Activated T-cell treated with anti-CD3 and anti-CD28 coated beads for 24 hours (primary cell): ENCODE results near the gene ACADSB.
A peak's percentile ranks its signal among the peaks of the same experiment; 100 is the strongest.

ENCODE experiments used
- DNase-seq: peaks from one replicate; pipeline ENCODE4 v3.0.0-alpha.2; 2020; ENCODE audit warnings: low read depth

ACADSB gene

DNA sequence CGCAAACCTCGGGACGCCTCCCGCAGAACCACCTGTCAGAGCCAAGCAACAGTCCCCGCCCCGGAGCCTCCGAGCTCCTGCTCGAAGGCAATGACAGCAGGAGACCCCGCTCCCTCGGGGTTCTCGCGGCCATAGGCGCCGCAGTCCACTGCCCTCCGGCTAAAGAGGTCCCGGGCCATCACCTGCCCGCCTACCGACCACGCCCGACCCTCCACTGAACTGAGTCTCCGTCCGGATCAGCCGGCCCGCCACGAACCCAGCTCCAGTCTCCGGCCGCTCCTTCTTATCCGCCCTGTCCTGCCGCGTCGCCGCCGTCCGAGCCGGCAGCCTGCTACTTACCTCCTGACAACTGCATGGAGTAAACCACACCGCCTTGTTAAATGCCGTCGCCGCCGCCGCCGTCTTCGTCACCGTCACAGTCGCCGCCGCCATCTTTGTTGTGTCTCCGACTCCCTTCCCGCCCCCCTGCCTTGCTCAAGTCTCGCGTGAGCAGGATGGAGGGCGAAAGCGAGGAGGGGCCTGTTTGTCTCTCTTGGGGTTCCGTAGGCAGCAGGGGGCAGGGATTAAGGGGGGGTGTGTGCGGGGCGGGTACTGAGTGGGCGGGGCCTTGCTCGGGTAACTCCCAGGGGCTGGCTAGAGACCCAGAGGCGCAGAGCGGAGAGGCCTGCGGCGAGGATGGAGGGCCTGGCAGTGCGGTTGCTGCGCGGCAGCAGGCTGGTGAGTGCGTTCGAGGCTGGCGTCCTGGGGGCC lies at the start of gene ACADSB, which contains the start of gene IKZF5:
TSS of gene ACADSB (plus strand) at position 652 of the 750 bp plus-strand sequence. CDS start at position 676, 24 bp downstream.
TSS of gene IKZF5 (minus strand) at position 441 of the 750 bp plus-strand sequence. CDS start 10,170 bp downstream, outside the sequence.
- DNase-seq, result peak; percentile 93

DNA sequence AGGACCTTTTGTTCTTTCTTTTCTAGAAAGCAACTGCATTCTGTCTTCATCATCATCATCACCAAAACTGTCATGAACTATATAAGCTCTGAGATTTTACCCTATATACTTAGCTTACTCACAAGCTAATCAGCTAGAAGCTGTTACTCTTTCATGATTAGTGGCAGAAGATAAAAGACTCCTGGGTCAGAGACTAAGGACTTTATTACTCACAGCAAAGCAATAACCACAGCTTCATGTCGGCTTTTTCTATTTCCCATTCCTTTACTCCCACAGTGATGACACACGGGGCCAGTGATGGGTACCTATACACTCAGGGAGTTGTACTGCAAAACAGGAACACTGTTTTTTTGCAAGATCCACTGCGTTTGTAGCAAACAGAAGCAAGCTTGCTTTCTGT lies 46.4 kb upstream of the ACADSB start:
- no peak for DNase-seq

- no peak for DNase-seq
Observed at GRCh38 chr10:122966879-122967278, 41.9 kb upstream of the ACADSB start.

- no peak for DNase-seq
Observed at GRCh38 chr10:122968698-122969097, 40.1 kb upstream of the ACADSB start.

DNA sequence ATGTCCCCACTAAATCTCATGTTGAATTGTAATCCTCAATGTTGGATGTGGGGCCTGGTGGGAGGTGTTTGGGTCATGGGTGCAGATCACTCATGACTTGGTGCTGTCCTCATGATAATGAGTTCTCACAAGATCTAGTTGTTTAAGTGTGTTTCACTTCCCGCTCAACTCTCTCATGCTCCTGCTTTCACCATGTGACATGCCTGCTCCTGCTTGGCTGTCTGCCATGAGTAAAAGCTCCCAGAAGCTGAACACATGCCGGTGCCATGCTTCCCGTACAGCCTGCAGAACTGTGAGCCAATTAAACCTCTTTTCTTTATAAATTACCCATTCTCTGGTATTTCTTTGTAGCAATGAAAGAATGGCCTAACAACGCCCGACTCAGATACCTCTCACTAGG lies 34.8 kb upstream of the ACADSB start:
- DNase-seq, result no peak

- no peak for DNase-seq
Observed at GRCh38 chr10:122974543-122975064, 34.2 kb upstream of the ACADSB start.

GRCh38 chr10:122980209-122981065 lies 28.4 kb upstream of the ACADSB start, which contains the start of gene PSTK:
Gene PSTK (plus strand): TSS chr10:122980401. CDS start chr10:122980480, 79 bp downstream.
- DNase-seq, result peak; percentile 84

GRCh38 chr10:122981066-122981464 lies 27.7 kb upstream of the ACADSB start:
- no peak for DNase-seq

DNA sequence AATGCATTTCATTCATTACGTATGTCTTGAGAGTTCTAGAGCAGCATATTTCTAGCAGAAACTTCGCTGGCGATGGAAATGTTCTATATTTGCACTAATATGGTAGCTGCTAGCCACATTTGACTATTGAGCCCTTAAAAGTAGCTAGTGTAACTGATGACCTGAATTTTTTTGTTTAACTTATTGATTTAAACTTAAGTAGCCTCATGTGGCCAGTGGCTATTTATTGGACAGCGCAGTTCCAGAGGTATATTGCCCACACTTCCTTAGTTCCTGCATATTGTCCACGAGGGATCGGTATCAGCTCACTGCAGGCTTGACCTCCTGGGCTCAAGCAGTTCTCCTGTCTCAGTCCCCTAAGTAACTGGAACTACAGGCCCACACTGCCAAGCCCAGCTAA lies 24.9 kb upstream of the ACADSB start:
- DNase-seq, result no peak

- no peak for DNase-seq
Observed at GRCh38 chr10:122984708-122985107, 24.1 kb upstream of the ACADSB start.

- DNase-seq, result no peak
Observed at GRCh38 chr10:122986335-122986734, 22.5 kb upstream of the ACADSB start.

DNA sequence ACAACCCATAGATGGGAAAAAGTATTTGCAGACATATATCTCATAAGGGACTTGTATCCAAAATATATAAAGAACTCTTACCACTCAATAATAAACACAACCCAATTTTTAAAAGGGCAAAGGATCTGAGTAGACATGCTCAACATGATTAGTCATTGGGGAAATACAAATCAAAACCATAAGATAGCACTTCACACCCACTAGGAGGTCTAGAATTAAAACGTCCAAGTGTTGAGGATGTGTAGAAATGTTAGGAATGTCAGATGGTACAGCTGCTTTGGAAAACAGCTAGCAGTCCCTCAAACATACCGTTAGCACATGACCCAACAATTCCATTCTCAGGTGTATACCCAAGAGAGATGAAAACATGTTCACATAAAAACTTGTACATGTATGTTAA lies 20.3 kb upstream of the ACADSB start:
- DNase-seq, result no peak

- no peak for DNase-seq
Observed at GRCh38 chr10:122990278-122990677, 18.5 kb upstream of the ACADSB start.

- DNase-seq, result no peak
Observed at GRCh38 chr10:122992031-122992585, 16.7 kb upstream of the ACADSB start.

DNA sequence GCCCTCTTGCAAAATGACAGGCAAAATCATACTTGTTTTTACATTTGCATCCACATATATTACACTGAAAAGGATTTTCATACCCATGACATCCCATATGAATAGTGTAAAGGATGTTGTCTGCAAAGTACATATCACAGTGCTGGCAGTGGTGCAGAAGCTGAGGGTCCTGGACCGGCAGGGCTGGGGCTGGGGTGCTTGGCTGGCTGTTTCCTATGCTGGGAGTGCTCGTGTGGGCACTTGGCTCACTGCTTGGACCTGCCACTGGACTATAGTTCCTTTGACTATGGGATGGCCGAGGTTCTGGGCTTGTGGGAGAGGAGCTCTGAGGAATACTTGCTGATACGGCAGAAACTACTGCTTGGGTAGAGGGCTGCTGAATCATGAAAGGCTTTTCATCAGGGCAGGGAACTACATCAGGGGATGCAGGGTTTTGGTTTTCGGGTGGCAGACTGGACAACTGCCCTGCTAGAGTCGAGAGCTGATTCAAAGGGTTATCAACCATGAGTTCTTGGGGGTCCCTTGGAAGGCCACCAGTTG lies 14.9 kb upstream of the ACADSB start:
- DNase-seq, result no peak

DNA sequence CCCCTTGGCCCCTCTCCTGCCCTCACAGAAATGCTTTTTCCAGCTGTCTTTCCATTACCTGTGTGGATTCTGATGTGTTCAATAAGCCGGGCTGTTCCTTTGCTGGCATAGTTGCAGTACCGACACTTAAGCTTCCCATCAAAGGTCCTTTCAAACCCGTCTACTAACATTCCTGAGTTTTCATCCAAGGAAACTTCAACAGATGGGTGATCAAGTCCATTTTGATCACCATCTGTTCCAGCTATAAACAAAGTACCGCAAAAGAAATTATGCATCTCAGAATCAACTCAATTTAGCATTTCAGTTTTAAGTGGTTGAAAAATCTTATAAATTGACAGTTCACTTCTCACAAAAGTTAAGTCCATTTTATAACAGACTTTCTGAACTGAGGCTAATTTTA lies 12.9 kb upstream of the ACADSB start:
- no peak for DNase-seq

DNA sequence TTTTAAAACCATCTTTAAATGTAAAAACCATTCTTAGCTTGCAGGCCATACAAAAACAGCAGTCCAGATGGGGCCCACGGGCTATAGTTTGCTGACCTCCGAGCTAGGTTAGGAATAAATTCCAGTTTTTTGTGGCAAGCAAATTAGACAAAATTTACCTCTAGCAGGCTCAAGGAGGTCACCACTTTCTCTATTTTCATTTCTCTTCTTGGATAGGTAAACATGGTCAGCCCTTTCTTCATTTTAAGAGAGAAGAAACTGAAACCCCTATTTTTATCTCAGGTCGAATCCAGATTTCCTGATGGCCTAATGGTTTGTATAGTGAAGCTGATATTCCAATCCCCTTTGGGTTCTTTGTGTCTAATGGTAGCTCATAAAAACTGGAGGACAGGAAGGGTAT lies 10.9 kb upstream of the ACADSB start:
- DNase-seq, result no peak

DNA sequence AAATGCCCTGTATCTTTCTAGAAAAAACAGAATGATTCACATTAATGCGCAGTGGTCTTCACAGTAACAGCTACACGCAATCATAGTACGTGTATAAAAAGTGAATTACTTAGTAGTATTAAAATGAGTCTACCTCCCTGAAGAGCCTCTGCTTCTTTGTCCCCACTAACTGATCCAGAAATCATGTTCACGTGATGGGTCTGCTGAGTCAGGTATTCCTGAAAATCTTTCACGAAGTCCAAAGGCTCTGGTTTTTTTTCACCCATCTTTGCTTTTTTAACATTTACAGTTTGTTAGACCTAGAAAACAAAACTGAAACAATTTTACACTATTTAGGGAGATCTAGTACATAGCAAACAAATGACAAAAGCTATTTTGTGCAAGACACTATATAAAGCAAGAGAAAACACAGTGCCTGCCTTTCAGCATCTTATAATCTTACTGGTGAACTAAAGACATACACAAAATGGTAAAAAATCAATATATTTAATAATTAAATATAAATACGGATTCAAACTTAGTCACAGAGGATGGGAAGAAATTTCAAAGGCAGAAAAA lies 10.4 kb upstream of the ACADSB start:
- DNase-seq, result no peak

DNA sequence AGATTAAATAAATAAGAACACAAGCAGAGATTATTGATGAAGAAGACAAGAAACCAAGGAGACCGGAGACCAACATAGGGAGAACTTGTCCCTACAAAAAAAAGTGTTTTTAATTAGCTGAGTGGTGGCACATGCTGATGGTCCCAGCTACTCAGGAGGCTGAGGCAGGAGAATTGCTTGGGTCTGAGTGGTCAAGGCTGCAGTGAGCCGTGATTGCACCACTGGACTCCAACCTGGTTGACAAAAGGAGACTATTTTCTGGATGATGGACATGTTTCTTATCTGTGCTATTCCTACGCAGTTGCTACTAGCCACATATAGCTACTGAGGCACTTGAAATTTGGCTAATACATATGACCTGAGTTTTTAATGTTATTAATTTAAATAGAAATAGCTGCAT lies 9.9 kb upstream of the ACADSB start:
- DNase-seq, result no peak

GRCh38 chr10:122999347-122999746 lies 9.5 kb upstream of the ACADSB start:
- no peak for DNase-seq

DNA sequence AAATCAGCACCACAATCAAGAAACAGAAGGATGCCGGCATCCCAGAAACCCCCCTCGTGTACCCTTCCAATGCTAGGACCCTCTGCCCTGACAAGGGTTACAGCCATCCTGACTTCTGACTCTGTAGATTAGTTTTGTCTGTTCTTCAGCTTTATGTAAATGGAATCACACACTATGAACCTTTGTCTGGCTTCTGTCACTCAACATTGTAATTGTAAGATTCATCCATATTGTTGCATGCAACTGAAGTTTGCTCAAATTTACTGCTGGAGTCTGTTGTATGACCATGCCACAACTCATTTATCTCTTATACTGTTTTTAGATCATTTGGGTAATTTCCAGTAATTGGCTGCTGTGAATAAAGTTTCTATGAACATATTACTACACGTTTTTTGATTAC lies 8.7 kb upstream of the ACADSB start:
- DNase-seq, result no peak

GRCh38 chr10:123001370-123001769 lies 7.4 kb upstream of the ACADSB start:
- DNase-seq, result no peak
